Lower lobe of right lung (tissue), 2 donors: ENCODE data around the gene NT5C1A. TPM values are rescaled to one million over a fixed set of nuclear protein-coding genes. Genes with fewer than 3 reads are reported as not detected.
A peak's percentile ranks its signal among the peaks of the same experiment; 100 is the strongest.

Experiments used
- ATAC-seq, 2 donors: fragments of 200-7000 bp; cut with Tn5 transposase; one replicate each; pipeline ENCODE4 v1.9.1; 2020 to 2022; ENCODE audit warnings: mild to moderate bottlenecking in 2 of 2, moderate library complexity in 2 of 2
- DNase-seq: peaks from one replicate; pipeline ENCODE4 v3.0.0-alpha.2; 2020
- H3K27ac ChIP-seq: fragments of 200-600 bp; one replicate; pipeline ENCODE4 v1.8.0; 2022
- H3K27me3 ChIP-seq: fragments of 200-600 bp; one replicate; pipeline ENCODE4 v1.8.0; 2022; ENCODE audit warnings: low read depth
- H3K36me3 ChIP-seq: fragments of 200-600 bp; one replicate; pipeline ENCODE4 v1.8.0; 2022; ENCODE audit warnings: mild to moderate bottlenecking
- H3K4me1 ChIP-seq: fragments of 200-600 bp; one replicate; pipeline ENCODE4 v1.8.0; 2022
- H3K4me3 ChIP-seq: fragments of 200-600 bp; one replicate; pipeline ENCODE4 v1.8.0; 2022; ENCODE audit warnings: mild to moderate bottlenecking
- H3K9me3 ChIP-seq: fragments of 200-600 bp; one replicate; pipeline ENCODE4 v1.8.0; 2022
- intact Hi-C: fragments of 100-400 bp; cut with DNase I; formaldehyde crosslinking; loops from one replicate; pipeline ENCODE4 v1.11.0; 2022
- total RNA-seq: library from RNA; stranded (reverse); fragmentation: NEBNext Ultra II Directional; extraction: Animal tissue kit (Norgen Biotek cat#: 25700); gene quantifications from one replicate; pipeline ENCODE4 v1.2.1, GENCODE V29; 2021
- TF ChIP-seq, protein P1 (sequence below): fragments of 200-600 bp; IDR thresholded peaks from one replicate; pipeline ENCODE4 v1.8.0; 2022; ENCODE audit warnings: antibody characterized with exemption, mild to moderate bottlenecking
- donor health status: DM: no; HTN: yes; CAD: no; lungs with severe emphysema.

NT5C1A gene
- total RNA-seq, 1 donor from 2014 or later, result not detected

DNA sequence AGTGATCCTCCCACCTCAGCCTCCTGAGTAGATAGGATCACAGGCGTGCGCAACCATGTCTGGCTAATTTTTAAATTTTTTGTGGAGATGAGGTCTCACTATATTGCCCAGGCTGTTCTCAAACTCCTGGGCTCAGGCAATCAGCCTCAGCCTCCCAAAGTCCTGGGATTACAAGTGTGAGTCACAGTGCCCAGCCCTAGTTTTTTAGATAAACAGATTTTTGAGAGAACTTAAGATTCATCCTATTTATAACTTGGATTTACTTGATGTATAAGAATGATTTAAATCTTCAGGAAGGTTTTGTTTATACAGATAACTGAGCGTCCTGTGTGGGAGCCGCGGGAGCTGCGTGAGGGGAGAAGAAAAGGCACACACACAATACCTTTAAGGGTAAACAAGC, 58.7 kb downstream of the NT5C1A start:
- Histone ChIP-seq H3K27me3 (no peaks in the 10 kb centered on the region), H3K36me3 (no peaks in the 10 kb centered on the region), H3K4me3 (no peak overlapping the region), H3K9me3 (no peaks in the 10 kb centered on the region), H3K27ac (no peak overlapping the region), H3K4me1 (peaks cover 8% of the 10 kb centered on the region)
- TF ChIP-seq, protein P1, sequence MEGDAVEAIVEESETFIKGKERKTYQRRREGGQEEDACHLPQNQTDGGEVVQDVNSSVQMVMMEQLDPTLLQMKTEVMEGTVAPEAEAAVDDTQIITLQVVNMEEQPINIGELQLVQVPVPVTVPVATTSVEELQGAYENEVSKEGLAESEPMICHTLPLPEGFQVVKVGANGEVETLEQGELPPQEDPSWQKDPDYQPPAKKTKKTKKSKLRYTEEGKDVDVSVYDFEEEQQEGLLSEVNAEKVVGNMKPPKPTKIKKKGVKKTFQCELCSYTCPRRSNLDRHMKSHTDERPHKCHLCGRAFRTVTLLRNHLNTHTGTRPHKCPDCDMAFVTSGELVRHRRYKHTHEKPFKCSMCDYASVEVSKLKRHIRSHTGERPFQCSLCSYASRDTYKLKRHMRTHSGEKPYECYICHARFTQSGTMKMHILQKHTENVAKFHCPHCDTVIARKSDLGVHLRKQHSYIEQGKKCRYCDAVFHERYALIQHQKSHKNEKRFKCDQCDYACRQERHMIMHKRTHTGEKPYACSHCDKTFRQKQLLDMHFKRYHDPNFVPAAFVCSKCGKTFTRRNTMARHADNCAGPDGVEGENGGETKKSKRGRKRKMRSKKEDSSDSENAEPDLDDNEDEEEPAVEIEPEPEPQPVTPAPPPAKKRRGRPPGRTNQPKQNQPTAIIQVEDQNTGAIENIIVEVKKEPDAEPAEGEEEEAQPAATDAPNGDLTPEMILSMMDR, result no peak
- DNase-seq (no peak), ATAC-seq (no peak)
- intact Hi-C loops, result no loop called here

DNA sequence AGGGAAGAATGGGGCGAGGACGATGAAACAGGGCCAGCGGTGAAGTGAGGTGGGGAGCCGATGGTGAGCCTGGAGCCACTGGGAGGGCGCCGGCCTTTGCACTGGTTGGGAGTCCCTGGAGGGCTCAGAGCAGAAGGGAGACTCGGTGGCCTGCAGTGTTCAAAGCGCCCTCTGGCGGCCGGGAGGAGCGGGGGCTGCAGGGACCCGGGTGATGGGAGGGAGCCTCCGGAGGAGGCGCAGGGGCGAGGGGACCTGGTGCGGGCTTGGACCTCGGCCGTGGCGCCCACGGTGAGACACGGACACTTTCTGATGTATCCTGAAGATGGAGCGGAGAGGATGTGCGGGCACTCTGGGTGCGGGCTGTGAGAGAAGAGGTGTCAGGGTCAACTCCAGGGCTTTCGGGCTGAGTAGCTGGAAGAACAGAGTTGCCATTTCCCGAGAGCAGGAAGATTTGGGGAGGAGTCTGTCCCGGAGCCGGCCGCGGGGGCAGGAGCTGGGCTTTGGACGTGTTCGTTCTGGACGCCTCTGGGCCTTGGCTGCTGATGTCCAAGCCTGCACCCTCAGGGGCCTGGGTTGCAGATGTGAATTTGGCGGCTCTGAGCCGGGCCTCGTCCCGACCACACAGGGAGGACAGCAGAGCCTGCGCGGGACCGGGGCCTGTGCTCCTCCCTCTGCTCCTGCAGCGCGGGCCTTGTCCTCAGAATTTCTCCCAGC, 62.1 kb downstream of the NT5C1A start:
- Histone ChIP-seq H3K9me3 (no peaks in the 10 kb centered on the region), H3K36me3 (no peaks in the 10 kb centered on the region), H3K4me1 (peaks cover 8% of the 10 kb centered on the region), H3K27me3 (no peaks in the 10 kb centered on the region), H3K27ac (no peak overlapping the region), H3K4me3 (no peak overlapping the region)
- TF ChIP-seq, protein P1, result peak; percentile 87
- DNase-seq (peak; percentile 78), ATAC-seq (peak; percentile 72 to 90)
- intact Hi-C loops, result no loop called here

Other genes with a start within 250 kb of the NT5C1A start
- not detected for gene BMP8A, start 180.5 kb downstream of the NT5C1A start, total RNA-seq
- gene PABPC4, start 95.3 kb downstream of the NT5C1A start, total RNA-seq, result 203 TPM
- 10.4 TPM for gene HEYL, start 32.5 kb downstream of the NT5C1A start, total RNA-seq
- 0.41 TPM for gene HPCAL4, start 19.3 kb upstream of the NT5C1A start, total RNA-seq
- 34.6 TPM for gene PPIE, start 66.8 kb upstream of the NT5C1A start, total RNA-seq
- gene OXCT2, start 99.2 kb upstream of the NT5C1A start, total RNA-seq, result 0.47 TPM
- 1.7 TPM for gene BMP8B, start 116.8 kb upstream of the NT5C1A start, total RNA-seq
- 12.3 TPM for gene TRIT1, start 211.4 kb upstream of the NT5C1A start, total RNA-seq
- gene MYCL, start 229.8 kb upstream of the NT5C1A start, total RNA-seq, result 3.9 TPM